Epidermal melanocyte (primary cell): Measurements from ENCODE around the gene TMEM184B.

ENCODE experiments used
- DNase-seq: peaks from one replicate; pipeline ENCODE4 v3.0.0; 2011; ENCODE audit warnings: low spot score; ENCODE audit not compliant: insufficient read length

TMEM184B gene

GRCh38 chr22:38272373-38273134, at the start of gene TMEM184B:
Gene TMEM184B, minus strand, starts transcription at chr22:38273010. Its CDS starts 25,049 bp downstream, at chr22:38247961.
- peak; percentile 71 for DNase-seq

- no peak for DNase-seq
Observed at GRCh38 chr22:38320605-38321402, 48.0 kb upstream of the TMEM184B start.

- no peak for DNase-seq
Observed at GRCh38 chr22:38318792-38319773, 46.3 kb upstream of the TMEM184B start.

- DNase-seq: peak; percentile 88
Observed at GRCh38 chr22:38317995-38318715, 45.3 kb upstream of the TMEM184B start.

GRCh38 chr22:38317122-38317994, 44.5 kb upstream of the TMEM184B start, which contains the start of gene CSNK1E:
Gene CSNK1E, minus strand, starts transcription at chr22:38317433. Its CDS starts 3,276 bp downstream, at chr22:38314157.
- peak; percentile 75 for DNase-seq

GRCh38 chr22:38316364-38317121, 43.7 kb upstream of the TMEM184B start:
- DNase-seq: peak; percentile 62

- DNase-seq: no peak
Observed at GRCh38 chr22:38315823-38316363, 43.1 kb upstream of the TMEM184B start.

- DNase-seq: no peak
Observed at GRCh38 chr22:38314933-38315822, 42.4 kb upstream of the TMEM184B start.

- DNase-seq: no peak
Observed at GRCh38 chr22:38314051-38314932, 41.5 kb upstream of the TMEM184B start.

- DNase-seq: peak; percentile 63
Observed at GRCh38 chr22:38313384-38313955, 40.7 kb upstream of the TMEM184B start.

- no peak for DNase-seq
Observed at GRCh38 chr22:38312261-38312800, 39.5 kb upstream of the TMEM184B start.

GRCh38 chr22:38311323-38311620, 38.5 kb upstream of the TMEM184B start:
- no peak for DNase-seq

GRCh38 chr22:38310518-38311322, 37.9 kb upstream of the TMEM184B start:
- DNase-seq: no peak

- DNase-seq: no peak
Observed at GRCh38 chr22:38309614-38310517, 37.1 kb upstream of the TMEM184B start.
